NT2/D1 (cell line): ENCODE results near the gene COL18A1.

Experiments
- YY1 ChIP-seq: IDR thresholded peaks from 2 replicates; pipeline ENCODE4 v1.6.1; 2011; ENCODE audit not compliant: insufficient read length, insufficient read depth
- ZNF274 ChIP-seq: IDR thresholded peaks from 2 replicates; pipeline ENCODE4 v1.6.1; 2011; ENCODE audit warnings: mild to moderate bottlenecking, low read depth, low read length

- no peak for TF ChIP-seq ZNF274
- TF ChIP-seq YY1 = no peak
These were observed 40.3 kb upstream of the COL18A1 start for GRCh38 chr21:45364468-45365185.
